C4-2B (cell line): ENCODE data around the gene CRACR2B.

Experiments
- ZFX ChIP-seq: fragments of 450-650 bp; IDR thresholded peaks from 2 replicates; pipeline ENCODE4 v1.6.1; 2017
- TF ChIP-seq, protein P1 (sequence below): fragments of 450-650 bp; conservative IDR thresholded peaks from 2 replicates; pipeline ENCODE4 v1.5.1; 2017; ENCODE audit warnings: mild to moderate bottlenecking

DNA sequence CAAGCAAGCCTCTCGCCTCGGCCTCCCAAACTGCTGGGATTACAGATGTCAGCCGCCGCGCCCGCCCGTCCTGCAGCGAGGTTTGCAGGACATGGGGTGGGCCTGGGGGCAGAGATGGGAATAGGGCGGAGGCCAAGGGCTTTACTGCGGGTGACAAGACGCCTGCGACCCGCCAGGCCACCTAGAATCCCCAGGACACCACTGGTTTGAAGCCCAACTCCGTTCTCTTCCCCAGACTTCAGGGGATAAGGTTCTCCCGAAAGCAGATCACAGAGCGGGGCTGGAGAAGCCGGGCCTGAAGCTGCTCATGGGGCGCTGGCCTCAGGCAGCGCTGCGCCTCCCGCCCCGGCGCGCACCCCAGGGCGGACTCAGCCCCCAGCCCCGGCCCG lies 14.3 kb downstream of the CRACR2B start:
- no peak; the same call in 1 of the 2 replicates for TF ChIP-seq ZFX
- TF ChIP-seq, protein P1, sequence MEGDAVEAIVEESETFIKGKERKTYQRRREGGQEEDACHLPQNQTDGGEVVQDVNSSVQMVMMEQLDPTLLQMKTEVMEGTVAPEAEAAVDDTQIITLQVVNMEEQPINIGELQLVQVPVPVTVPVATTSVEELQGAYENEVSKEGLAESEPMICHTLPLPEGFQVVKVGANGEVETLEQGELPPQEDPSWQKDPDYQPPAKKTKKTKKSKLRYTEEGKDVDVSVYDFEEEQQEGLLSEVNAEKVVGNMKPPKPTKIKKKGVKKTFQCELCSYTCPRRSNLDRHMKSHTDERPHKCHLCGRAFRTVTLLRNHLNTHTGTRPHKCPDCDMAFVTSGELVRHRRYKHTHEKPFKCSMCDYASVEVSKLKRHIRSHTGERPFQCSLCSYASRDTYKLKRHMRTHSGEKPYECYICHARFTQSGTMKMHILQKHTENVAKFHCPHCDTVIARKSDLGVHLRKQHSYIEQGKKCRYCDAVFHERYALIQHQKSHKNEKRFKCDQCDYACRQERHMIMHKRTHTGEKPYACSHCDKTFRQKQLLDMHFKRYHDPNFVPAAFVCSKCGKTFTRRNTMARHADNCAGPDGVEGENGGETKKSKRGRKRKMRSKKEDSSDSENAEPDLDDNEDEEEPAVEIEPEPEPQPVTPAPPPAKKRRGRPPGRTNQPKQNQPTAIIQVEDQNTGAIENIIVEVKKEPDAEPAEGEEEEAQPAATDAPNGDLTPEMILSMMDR = no peak
